Activated CD4-positive, alpha-beta T cell treated with anti-CD3 and anti-CD28 coated beads, Interleukin-2, amount 10 ng/mL, durations not matched to agents 24 days and 14 days (primary cell): ENCODE data around the gene ZNF423. TPM values are rescaled to one million over a fixed set of nuclear protein-coding genes. Genes with fewer than 3 reads are reported as not detected.

Experiments
- DNase-seq: peaks from one replicate; pipeline ENCODE4 v3.0.0; 2022
- H3K27ac Mint-ChIP-seq: one replicate; pipeline ENCODE4 v1.8.0; 2022; ENCODE audit warnings: mild to moderate bottlenecking, mixed read lengths
- H3K27me3 Mint-ChIP-seq: one replicate; pipeline ENCODE4 v1.8.0; 2022; ENCODE audit warnings: mixed read lengths
- H3K36me3 Mint-ChIP-seq: one replicate; pipeline ENCODE4 v1.8.0; 2022; ENCODE audit warnings: low read depth, mild to moderate bottlenecking, mixed read lengths
- H3K4me1 Mint-ChIP-seq: one replicate; pipeline ENCODE4 v1.8.0; 2021; ENCODE audit warnings: mixed read lengths
- H3K4me3 Mint-ChIP-seq: one replicate; pipeline ENCODE4 v1.8.0; 2022; ENCODE audit warnings: mild to moderate bottlenecking, moderate library complexity, mixed read lengths
- H3K9me3 Mint-ChIP-seq: one replicate; pipeline ENCODE4 v1.8.0; 2021; ENCODE audit warnings: mixed read lengths
- intact Hi-C: fragments of 100-400 bp; cut with micrococcal nuclease; formaldehyde crosslinking; loops from one replicate; pipeline ENCODE4 v1.15.1; 2023
- total RNA-seq: library from RNA; stranded (reverse); gene quantifications from 2 replicates; pipeline ENCODE4 v1.2.3, GENCODE V29; 2022

ZNF423 gene
- total RNA-seq, 1 donor from 2014 or later: not detected

- H3K27me3 Mint-ChIP-seq: peaks cover 37% of the 10 kb centered on the region
- intact Hi-C loops: no loop called here
- H3K27ac Mint-ChIP-seq: no peak overlapping the region
- H3K4me3 Mint-ChIP-seq: no peak overlapping the region
- no peaks in the 10 kb centered on the region for H3K36me3 Mint-ChIP-seq
- peaks cover 2% of the 10 kb centered on the region for H3K4me1 Mint-ChIP-seq
- H3K9me3 Mint-ChIP-seq: no peaks in the 10 kb centered on the region
- no peak for DNase-seq
Observed at GRCh38 chr16:49849037-49849753, 6.7 kb downstream of the ZNF423 start.

DNA sequence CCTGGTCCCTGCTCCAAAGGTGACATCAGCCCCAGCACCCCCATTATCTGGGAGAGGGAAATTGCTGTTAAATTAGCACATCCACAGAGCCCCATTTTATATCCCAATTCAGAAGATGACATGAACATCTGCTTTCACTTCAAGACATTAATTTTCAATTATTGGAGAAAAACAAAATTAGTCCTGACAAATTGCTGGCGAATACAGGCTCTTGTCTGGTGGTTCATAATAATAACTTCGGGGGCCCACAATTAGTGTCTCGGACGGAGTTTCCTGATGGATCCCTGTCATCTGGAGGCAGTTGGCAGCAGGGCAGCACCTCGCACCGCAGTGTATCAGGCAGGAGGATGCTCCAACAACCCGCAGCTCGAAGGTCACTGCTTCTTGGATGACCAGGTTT lies 7.4 kb downstream of the ZNF423 start:
- DNase-seq: no peak
- H3K9me3 Mint-ChIP-seq: no peaks in the 10 kb centered on the region
- no peaks in the 10 kb centered on the region for H3K36me3 Mint-ChIP-seq
- H3K4me3 Mint-ChIP-seq: no peak overlapping the region
- H3K27ac Mint-ChIP-seq: no peak overlapping the region
- intact Hi-C loops: no loop called here
- H3K4me1 Mint-ChIP-seq: peaks cover 2% of the 10 kb centered on the region
- peaks cover 32% of the 10 kb centered on the region for H3K27me3 Mint-ChIP-seq

- Mint-ChIP-seq H3K36me3 (no peaks in the 10 kb centered on the region), H3K27ac (no peak overlapping the region), H3K4me3 (no peak overlapping the region), H3K27me3 (peaks cover 23% of the 10 kb centered on the region), H3K9me3 (no peaks in the 10 kb centered on the region), H3K4me1 (peaks cover 2% of the 10 kb centered on the region)
- DNase-seq: no peak
- intact Hi-C loops: no loop called here
Observed at GRCh38 chr16:49846800-49847199, 9.1 kb downstream of the ZNF423 start.

DNA sequence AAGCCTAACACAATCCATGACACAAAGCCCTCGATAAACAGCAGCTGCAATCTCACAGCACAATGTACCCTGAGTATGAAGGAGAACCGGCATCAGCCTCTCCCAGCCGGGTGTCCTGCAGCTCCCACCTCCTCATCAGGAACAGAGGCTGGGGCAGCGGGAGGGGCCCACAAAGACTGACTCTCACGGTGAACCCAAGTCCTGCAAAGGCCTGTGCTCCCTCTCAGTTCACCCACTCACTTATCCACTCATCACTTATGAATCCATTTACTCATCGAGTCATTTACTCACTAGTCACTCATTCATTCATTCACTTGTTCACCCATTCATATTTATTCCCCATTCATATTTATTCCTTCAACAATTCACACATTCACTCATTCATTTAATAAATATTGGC lies 11.6 kb downstream of the ZNF423 start:
- no peak overlapping the region for H3K27ac Mint-ChIP-seq
- H3K9me3 Mint-ChIP-seq: no peaks in the 10 kb centered on the region
- no peaks in the 10 kb centered on the region for H3K4me1 Mint-ChIP-seq
- no peak overlapping the region for H3K4me3 Mint-ChIP-seq
- intact Hi-C loops: no loop called here
- no peaks in the 10 kb centered on the region for H3K36me3 Mint-ChIP-seq
- DNase-seq: no peak
- H3K27me3 Mint-ChIP-seq: peaks cover 21% of the 10 kb centered on the region

- no peaks in the 10 kb centered on the region for H3K4me1 Mint-ChIP-seq
- H3K4me3 Mint-ChIP-seq: no peak overlapping the region
- H3K27me3 Mint-ChIP-seq: peaks cover 18% of the 10 kb centered on the region
- DNase-seq: no peak
- no peaks in the 10 kb centered on the region for H3K9me3 Mint-ChIP-seq
- H3K27ac Mint-ChIP-seq: no peak overlapping the region
- H3K36me3 Mint-ChIP-seq: no peaks in the 10 kb centered on the region
- intact Hi-C loops: no loop called here
Observed at GRCh38 chr16:49843758-49844157, 12.2 kb downstream of the ZNF423 start.

DNA sequence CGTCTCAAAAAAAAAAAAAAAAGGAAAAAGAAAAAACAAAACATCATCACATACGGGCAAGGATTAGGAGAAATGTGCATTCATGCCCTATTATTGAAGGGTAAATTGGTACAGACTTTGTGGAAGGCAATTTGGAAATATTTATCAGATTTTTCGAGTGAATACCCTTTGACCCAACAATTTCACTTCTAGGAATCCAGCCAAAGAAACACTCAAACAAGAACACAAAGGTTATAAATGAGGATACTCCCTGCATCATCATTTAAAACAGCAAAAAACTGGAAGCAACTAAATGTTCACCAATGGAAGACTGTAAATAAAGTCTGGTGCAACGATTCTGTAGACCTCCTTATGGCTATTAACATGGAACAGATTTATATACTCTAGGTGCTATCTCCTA lies 12.9 kb downstream of the ZNF423 start:
- Mint-ChIP-seq H3K4me1 (no peaks in the 10 kb centered on the region), H3K9me3 (no peaks in the 10 kb centered on the region), H3K36me3 (no peaks in the 10 kb centered on the region), H3K27ac (no peak overlapping the region), H3K27me3 (peaks cover 19% of the 10 kb centered on the region), H3K4me3 (no peak overlapping the region)
- intact Hi-C loops: no loop called here
- DNase-seq: no peak

GRCh38 chr16:49839017-49839825 lies 16.7 kb downstream of the ZNF423 start:
- Mint-ChIP-seq H3K9me3 (no peaks in the 10 kb centered on the region), H3K4me3 (no peak overlapping the region), H3K36me3 (no peaks in the 10 kb centered on the region), H3K4me1 (no peaks in the 10 kb centered on the region), H3K27ac (no peak overlapping the region), H3K27me3 (peaks cover 28% of the 10 kb centered on the region)
- intact Hi-C loops: no loop called here
- DNase-seq: no peak

DNA sequence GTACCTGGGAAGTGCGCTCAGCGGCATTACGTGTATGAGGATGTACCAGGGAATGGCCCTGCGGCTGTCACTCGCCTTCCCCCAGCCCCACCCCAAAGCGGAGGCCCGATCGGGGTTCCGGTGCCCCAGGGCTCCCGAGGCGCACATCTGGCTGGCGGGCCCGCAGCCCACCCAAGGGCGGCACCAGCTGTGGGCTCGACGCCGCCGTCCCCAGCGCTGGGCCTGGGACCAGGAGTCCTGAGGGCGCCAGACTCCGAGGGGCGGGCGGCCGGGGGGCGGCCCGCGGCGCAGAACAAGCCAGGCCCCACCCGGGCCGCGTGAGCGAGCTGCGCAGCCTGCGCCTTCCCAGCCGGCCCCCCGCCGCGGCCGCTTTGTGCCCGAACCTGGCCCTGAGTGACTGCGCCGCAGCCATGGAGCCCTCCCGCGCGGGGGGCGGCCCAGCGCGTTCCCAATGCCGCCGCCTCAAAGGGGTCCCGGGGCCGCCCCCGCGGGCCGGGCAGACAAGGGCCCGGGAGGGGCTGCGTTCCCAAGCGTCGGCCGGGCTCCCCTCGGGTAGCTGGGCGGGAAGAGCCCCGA lies 17.4 kb downstream of the ZNF423 start:
- Mint-ChIP-seq H3K27me3 (peaks cover 26% of the 10 kb centered on the region), H3K9me3 (no peaks in the 10 kb centered on the region), H3K4me3 (no peak overlapping the region), H3K4me1 (no peaks in the 10 kb centered on the region), H3K27ac (no peak overlapping the region), H3K36me3 (no peaks in the 10 kb centered on the region)
- no peak for DNase-seq
- intact Hi-C loops: no loop called here

GRCh38 chr16:49837688-49838410 lies 18.1 kb downstream of the ZNF423 start:
- Mint-ChIP-seq H3K36me3 (no peaks in the 10 kb centered on the region), H3K4me3 (no peak overlapping the region), H3K9me3 (no peaks in the 10 kb centered on the region), H3K4me1 (no peaks in the 10 kb centered on the region), H3K27me3 (peaks cover 26% of the 10 kb centered on the region), H3K27ac (no peak overlapping the region)
- no peak for DNase-seq
- intact Hi-C loops: no loop called here

GRCh38 chr16:49836668-49837067 lies 19.2 kb downstream of the ZNF423 start:
- Mint-ChIP-seq H3K27ac (no peak overlapping the region), H3K4me1 (no peaks in the 10 kb centered on the region), H3K36me3 (no peaks in the 10 kb centered on the region), H3K9me3 (no peaks in the 10 kb centered on the region), H3K27me3 (peaks cover 26% of the 10 kb centered on the region), H3K4me3 (no peak overlapping the region)
- intact Hi-C loops: no loop called here
- no peak for DNase-seq

GRCh38 chr16:49836218-49836617 lies 19.7 kb downstream of the ZNF423 start:
- H3K27ac Mint-ChIP-seq: no peak overlapping the region
- H3K36me3 Mint-ChIP-seq: no peaks in the 10 kb centered on the region
- H3K4me3 Mint-ChIP-seq: no peak overlapping the region
- H3K9me3 Mint-ChIP-seq: no peaks in the 10 kb centered on the region
- H3K4me1 Mint-ChIP-seq: no peaks in the 10 kb centered on the region
- intact Hi-C loops: no loop called here
- H3K27me3 Mint-ChIP-seq: peaks cover 24% of the 10 kb centered on the region
- no peak for DNase-seq

DNA sequence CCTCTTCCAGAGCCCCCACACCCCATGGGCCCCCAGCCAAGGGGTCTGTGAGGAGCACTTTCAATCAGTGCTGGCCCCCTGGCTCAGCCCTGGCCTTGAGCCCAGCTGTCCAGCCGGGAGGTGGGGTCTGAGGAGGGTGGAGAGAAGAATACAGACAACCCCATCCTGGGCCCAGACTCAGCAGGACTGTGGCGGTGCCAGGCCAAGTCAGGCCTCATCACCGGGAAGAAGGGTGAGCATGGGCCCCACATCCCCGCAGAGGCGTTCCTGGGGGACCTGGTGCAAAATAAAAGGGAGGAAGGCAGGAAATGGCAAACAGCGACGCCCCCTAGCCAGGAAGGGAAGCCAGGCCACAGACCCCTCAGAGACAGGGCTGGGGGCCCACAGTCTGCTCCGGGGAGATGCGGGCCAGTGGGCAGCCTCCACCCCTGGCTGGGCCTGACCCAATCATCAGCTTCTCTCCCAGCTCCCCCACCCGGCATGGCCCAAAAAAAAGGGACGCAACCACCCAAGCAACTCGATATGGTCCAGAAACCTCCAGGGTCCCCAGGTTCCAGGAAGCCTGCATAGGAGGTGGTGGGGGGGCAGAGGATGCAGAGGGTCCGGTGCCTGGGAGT lies 20.6 kb downstream of the ZNF423 start:
- Mint-ChIP-seq H3K4me1 (no peaks in the 10 kb centered on the region), H3K36me3 (no peaks in the 10 kb centered on the region), H3K27ac (no peak overlapping the region), H3K4me3 (no peak overlapping the region), H3K27me3 (peaks cover 20% of the 10 kb centered on the region), H3K9me3 (no peaks in the 10 kb centered on the region)
- DNase-seq: no peak
- intact Hi-C loops: no loop called here

DNA sequence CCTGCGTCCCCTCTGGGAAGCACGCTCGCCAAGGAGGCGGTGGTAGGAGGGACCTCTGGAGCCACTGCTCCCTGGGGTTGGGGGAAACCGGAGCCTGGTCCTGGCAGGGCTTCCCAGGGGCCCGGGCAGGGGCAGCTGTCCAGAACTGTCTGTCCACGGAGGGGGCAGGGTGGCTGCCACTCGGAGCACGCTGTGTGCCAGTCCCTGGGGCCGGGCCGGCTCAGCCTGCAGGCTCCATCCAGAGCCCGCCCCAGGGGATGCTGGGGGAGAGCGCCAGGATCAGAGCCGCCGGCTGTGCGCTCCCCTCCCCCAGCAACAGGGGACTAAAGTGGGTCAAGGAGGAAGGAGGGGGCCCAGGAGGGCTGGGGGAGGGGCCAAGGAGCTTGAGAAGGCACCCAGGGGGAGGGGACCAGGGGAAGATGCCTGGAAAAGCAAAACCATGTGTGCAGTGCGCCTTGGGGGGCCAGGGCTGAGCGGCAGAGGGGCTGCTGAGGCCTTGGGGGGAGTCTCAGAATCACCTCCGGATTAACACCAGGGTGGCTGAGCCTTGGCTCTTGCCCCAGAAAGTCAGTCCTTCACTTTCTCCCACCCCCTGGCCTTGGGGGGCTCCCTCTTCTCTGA lies 21.3 kb downstream of the ZNF423 start:
- peaks cover 16% of the 10 kb centered on the region for H3K27me3 Mint-ChIP-seq
- no peak for DNase-seq
- no peak overlapping the region for H3K27ac Mint-ChIP-seq
- no peaks in the 10 kb centered on the region for H3K9me3 Mint-ChIP-seq
- no peaks in the 10 kb centered on the region for H3K4me1 Mint-ChIP-seq
- H3K36me3 Mint-ChIP-seq: no peaks in the 10 kb centered on the region
- no peak overlapping the region for H3K4me3 Mint-ChIP-seq
- intact Hi-C loops: no loop called here
